Measurements from ENCODE around the gene RIC8B. TPM values are rescaled to one million over a fixed set of nuclear protein-coding genes. Genes with fewer than 3 reads are reported as not detected.
"Not testable (repeated sequence)": the region's sequence is repeated elsewhere in the genome, so short reads cannot be mapped to it uniquely, and the experiment has no call there.

RIC8B gene
- total RNA-seq, 4 donors from 2014 or later: 12.5 to 17.8 (median 15.8) TPM

- no peak for ATAC-seq (ENCODE audit: low FRiP score)
Observed at GRCh38 chr12:106915635-106916026, 141.1 kb downstream of the RIC8B start.

GRCh38 chr12:106917503-106917902, 143.0 kb downstream of the RIC8B start:
- TF ChIP-seq, protein P1, sequence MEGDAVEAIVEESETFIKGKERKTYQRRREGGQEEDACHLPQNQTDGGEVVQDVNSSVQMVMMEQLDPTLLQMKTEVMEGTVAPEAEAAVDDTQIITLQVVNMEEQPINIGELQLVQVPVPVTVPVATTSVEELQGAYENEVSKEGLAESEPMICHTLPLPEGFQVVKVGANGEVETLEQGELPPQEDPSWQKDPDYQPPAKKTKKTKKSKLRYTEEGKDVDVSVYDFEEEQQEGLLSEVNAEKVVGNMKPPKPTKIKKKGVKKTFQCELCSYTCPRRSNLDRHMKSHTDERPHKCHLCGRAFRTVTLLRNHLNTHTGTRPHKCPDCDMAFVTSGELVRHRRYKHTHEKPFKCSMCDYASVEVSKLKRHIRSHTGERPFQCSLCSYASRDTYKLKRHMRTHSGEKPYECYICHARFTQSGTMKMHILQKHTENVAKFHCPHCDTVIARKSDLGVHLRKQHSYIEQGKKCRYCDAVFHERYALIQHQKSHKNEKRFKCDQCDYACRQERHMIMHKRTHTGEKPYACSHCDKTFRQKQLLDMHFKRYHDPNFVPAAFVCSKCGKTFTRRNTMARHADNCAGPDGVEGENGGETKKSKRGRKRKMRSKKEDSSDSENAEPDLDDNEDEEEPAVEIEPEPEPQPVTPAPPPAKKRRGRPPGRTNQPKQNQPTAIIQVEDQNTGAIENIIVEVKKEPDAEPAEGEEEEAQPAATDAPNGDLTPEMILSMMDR (IDR thresholded peaks at IDR 0.05): no peak
- ATAC-seq (ENCODE audit: low FRiP score) (no peak), DNase-seq (ENCODE audit: low spot score) (no peak)

More at GRCh38 chr12:106915635-106916026, 141.1 kb downstream of the RIC8B start:
- TF ChIP-seq, protein P1 (IDR thresholded peaks at IDR 0.05): no peak
- no peak for DNase-seq (ENCODE audit: low spot score)

GRCh38 chr12:106918746-106919145, 144.3 kb downstream of the RIC8B start:
- ATAC-seq (ENCODE audit: low FRiP score) (no peak), DNase-seq (ENCODE audit: low spot score) (no peak)
- TF ChIP-seq, protein P1 (IDR thresholded peaks at IDR 0.05): no peak

GRCh38 chr12:106919910-106920544, 145.5 kb downstream of the RIC8B start:
- TF ChIP-seq, protein P1 (IDR thresholded peaks at IDR 0.05): no peak
- ATAC-seq (ENCODE audit: low FRiP score): no peak
- no peak for DNase-seq (ENCODE audit: low spot score)

DNA sequence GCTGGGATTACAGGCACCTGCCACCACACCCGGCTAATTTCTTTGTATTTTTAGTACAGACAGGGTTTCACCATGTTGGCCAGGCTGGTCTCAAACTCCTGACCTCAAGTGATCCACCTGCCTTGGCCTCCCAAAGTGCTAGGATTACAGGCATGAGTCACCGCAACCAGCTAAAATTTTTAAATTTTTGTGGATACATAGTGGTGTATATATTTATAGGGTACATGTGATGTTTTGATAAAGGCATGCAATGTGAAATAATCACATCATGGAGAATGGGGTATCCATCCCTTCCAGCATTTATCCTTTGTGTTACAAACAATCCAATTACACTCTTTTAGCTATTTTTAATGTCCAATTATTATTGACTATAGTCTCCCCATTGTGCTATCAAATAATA, 147.5 kb downstream of the RIC8B start:
- not testable (repeated sequence) for DNase-seq (ENCODE audit: low spot score); ATAC-seq (ENCODE audit: low FRiP score)

- ATAC-seq (ENCODE audit: low FRiP score); DNase-seq (ENCODE audit: low spot score): not testable (repeated sequence)
Observed at GRCh38 chr12:106923594-106923993, 149.1 kb downstream of the RIC8B start.

- TF ChIP-seq, protein P1 (IDR thresholded peaks at IDR 0.05): no peak
- no peak for ATAC-seq (ENCODE audit: low FRiP score)
- DNase-seq (ENCODE audit: low spot score): no peak
Observed at GRCh38 chr12:106924268-106924861, 149.9 kb downstream of the RIC8B start.

GRCh38 chr12:106926657-106927056, 152.2 kb downstream of the RIC8B start:
- TF ChIP-seq, protein P1 (IDR thresholded peaks at IDR 0.05): no peak
- ATAC-seq (ENCODE audit: low FRiP score) (no peak), DNase-seq (ENCODE audit: low spot score) (no peak)
